CD4-positive, alpha-beta T cell (primary cell): Measurements from ENCODE around the gene PDK2. TPM values are rescaled to one million over a fixed set of nuclear protein-coding genes. Genes with fewer than 3 reads are reported as not detected.

ENCODE experiments used
- ATAC-seq: fragments of 200-7000 bp; cut with Tn5 transposase; one replicate; pipeline ENCODE4 v1.10.0; 2022; ENCODE audit warnings: mild to moderate bottlenecking; ENCODE audit not compliant: poor library complexity
- CTCF ChIA-PET: fragments of 350-600 bp; sonication (Branson Sonifier 250); formaldehyde crosslinking; loops from one replicate; lab custom pipeline; 2021; ENCODE audit warnings: antibody characterized with exemption, inconsistent platforms; lab: Charles Lee
- POLR2A ChIA-PET: fragments of 350-600 bp; sonication (Branson Sonifier 250); formaldehyde crosslinking; loops from one replicate; lab custom pipeline; 2021; ENCODE audit warnings: antibody characterized with exemption, inconsistent platforms; lab: Charles Lee
- DNase-seq, 14 experiments: peaks; one replicate each; pipeline ENCODE4 v3.0.0-alpha.2; 2013 to 2020; ENCODE audit warnings: mixed read lengths in 2 of 14
- H3K27ac ChIP-seq, 2 donors: one replicate each; pipeline versions ENCODE4 v1.5.1 to v1.7.0; 2013; ENCODE audit warnings: low read length in 2 of 2, low read depth in 1 of 2, mild to moderate bottlenecking in 1 of 2
- H3K27me3 ChIP-seq, 2 experiments: 1 replicate in 1 of 2; 2 replicates in 1 of 2; pipeline versions ENCODE4 v1.6.1 to v1.7.0; 2013; ENCODE audit warnings: low read length in 2 of 2, control low read depth in 1 of 2, mild to moderate bottlenecking in 1 of 2, moderate library complexity in 1 of 2; ENCODE audit not compliant: insufficient read depth in 2 of 2, control insufficient read depth in 1 of 2
- H3K36me3 ChIP-seq: one replicate; pipeline ENCODE4 v1.6.1; 2013; ENCODE audit warnings: low read length, control low read depth; ENCODE audit not compliant: insufficient read depth
- H3K4me1 ChIP-seq: one replicate; pipeline ENCODE4 v1.6.1; 2013; ENCODE audit warnings: low read length, control low read depth; ENCODE audit not compliant: insufficient read depth
- H3K4me3 ChIP-seq: one replicate; pipeline ENCODE4 v1.5.1; 2013; ENCODE audit warnings: mild to moderate bottlenecking, low read length, moderate library complexity
- H3K9me3 ChIP-seq, 2 experiments: 1 replicate in 1 of 2; 2 replicates in 1 of 2; pipeline versions ENCODE4 v1.6.1 to v1.7.0; 2013; ENCODE audit warnings: low read length in 2 of 2, mild to moderate bottlenecking in 2 of 2, control low read depth in 1 of 2, moderate library complexity in 1 of 2; ENCODE audit not compliant: control insufficient read depth in 1 of 2, insufficient read depth in 1 of 2
- H3K27ac Mint-ChIP-seq: one replicate; pipeline ENCODE4 v1.8.0; 2020; ENCODE audit warnings: mixed read lengths
- H3K27me3 Mint-ChIP-seq: one replicate; pipeline ENCODE4 v1.8.0; 2021; ENCODE audit warnings: mixed read lengths
- H3K36me3 Mint-ChIP-seq: one replicate; pipeline ENCODE4 v1.8.0; 2021; ENCODE audit warnings: low read depth, mixed read lengths
- H3K4me1 Mint-ChIP-seq: one replicate; pipeline ENCODE4 v1.8.0; 2021; ENCODE audit warnings: low read depth, mixed read lengths
- H3K4me3 Mint-ChIP-seq: one replicate; pipeline ENCODE4 v1.8.0; 2020; ENCODE audit warnings: mild to moderate bottlenecking, mixed read lengths
- H3K9me3 Mint-ChIP-seq: one replicate; pipeline ENCODE4 v1.8.0; 2020; ENCODE audit warnings: mixed read lengths
- intact Hi-C, 2 experiments: fragments of 100-400 bp; cut with DNase I in 1 of 2; cut with micrococcal nuclease in 1 of 2; formaldehyde crosslinking; loops; one replicate each; pipeline versions ENCODE4 v1.15.1 to v1.9.0; 2023 to 2025; cut with DNase I, micrococcal nuclease
- total RNA-seq, 174 experiments: library from RNA in 2 of 174; stranded (reverse) in 2 of 174; gene quantifications; one replicate each; pipeline ENCODE4 v1.2.3 and lab custom pipeline; 2021 to 2026
- TF ChIP-seq, protein P1 (sequence below): fragments of 200-600 bp; IDR thresholded peaks from one replicate; pipeline ENCODE4 v1.8.0; 2022; ENCODE audit warnings: antibody characterized with exemption, mild to moderate bottlenecking

PDK2 gene
- total RNA-seq, 2 experiments from 2014 or later, result 8.7 to 10.1 TPM

DNA sequence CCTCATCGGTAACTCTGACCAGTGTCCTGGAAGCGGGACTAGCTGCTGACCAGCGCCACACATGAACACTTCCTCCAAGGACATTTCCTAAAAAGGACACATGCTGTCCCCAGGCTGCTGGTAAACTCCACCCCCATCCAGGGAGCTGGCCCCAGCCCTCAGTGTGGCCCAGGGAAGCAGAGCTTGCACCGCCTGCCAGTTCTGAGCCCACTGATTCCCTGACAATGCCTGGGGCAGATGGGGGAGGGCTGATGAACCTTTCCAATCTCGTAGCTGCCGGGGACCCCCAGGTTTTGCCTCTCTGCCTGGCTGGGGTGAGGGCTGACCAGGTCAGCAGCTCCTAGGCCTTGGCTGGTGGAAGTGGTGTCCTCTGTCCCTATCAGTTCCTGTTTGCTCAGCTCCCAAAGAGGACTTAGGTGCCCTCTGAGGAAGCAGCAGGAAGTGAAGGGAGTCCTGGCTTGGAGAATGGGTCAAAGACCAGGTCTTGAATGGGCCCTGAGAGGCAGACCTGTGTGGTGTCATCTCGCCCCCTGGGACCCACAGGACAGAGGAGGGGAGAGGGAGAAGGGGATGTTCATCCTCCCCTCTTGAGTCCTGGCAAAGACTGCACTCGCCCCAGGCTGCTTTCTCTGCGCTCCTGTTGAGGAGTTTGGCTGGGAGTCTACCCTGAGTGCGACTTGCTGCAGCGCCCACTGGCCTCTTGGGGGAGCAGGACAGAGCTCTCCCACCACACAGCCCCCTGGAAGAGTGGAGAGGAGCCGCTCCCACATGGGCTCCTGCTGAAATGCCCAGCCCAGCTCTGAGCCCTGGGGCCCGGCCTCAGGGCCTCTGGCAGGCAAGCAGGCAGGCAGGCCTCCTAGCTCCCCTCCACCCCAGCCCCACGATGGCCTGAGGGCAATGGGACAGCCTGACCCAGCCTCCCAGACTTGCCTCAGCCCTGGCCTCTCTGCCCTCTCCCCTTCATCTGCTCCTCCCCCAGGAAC is 16.8 kb downstream of the PDK2 start:
- Mint-ChIP-seq H3K4me1 (peaks cover 9% of the 10 kb centered on the region), H3K27ac (no peak overlapping the region), H3K27me3 (peaks cover 19% of the 10 kb centered on the region), H3K4me3 (no peak overlapping the region), H3K9me3 (no peaks in the 10 kb centered on the region), H3K36me3 (peaks cover 20% of the 10 kb centered on the region)
- H3K4me1 ChIP-seq, result peaks cover 3% of the 10 kb centered on the region
- ChIA-PET CTCF (interaction anchor here (1.3 kb wide), 1 partner anchor 18 kb away, joined by 3 read pairs; no protein-coding TSS in a partner anchor), POLR2A (interaction anchor here (0.6 kb wide), 1 partner anchor 137 kb away, joined by 3 read pairs; no protein-coding TSS in a partner anchor)
- ATAC-seq (no peak), DNase-seq (no peak)
- TF ChIP-seq, protein P1, sequence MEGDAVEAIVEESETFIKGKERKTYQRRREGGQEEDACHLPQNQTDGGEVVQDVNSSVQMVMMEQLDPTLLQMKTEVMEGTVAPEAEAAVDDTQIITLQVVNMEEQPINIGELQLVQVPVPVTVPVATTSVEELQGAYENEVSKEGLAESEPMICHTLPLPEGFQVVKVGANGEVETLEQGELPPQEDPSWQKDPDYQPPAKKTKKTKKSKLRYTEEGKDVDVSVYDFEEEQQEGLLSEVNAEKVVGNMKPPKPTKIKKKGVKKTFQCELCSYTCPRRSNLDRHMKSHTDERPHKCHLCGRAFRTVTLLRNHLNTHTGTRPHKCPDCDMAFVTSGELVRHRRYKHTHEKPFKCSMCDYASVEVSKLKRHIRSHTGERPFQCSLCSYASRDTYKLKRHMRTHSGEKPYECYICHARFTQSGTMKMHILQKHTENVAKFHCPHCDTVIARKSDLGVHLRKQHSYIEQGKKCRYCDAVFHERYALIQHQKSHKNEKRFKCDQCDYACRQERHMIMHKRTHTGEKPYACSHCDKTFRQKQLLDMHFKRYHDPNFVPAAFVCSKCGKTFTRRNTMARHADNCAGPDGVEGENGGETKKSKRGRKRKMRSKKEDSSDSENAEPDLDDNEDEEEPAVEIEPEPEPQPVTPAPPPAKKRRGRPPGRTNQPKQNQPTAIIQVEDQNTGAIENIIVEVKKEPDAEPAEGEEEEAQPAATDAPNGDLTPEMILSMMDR, result no peak
- peaks cover 12 to 13% of the 10 kb centered on the region in 2 experiments for H3K27me3 ChIP-seq
- H3K27ac ChIP-seq, result no peak overlapping the region
- intact Hi-C loops, result no loop called here
- H3K4me3 ChIP-seq, result no peak overlapping the region
- peaks cover 19% of the 10 kb centered on the region for H3K36me3 ChIP-seq
- H3K9me3 ChIP-seq, result no peaks in the 10 kb centered on the region

DNA sequence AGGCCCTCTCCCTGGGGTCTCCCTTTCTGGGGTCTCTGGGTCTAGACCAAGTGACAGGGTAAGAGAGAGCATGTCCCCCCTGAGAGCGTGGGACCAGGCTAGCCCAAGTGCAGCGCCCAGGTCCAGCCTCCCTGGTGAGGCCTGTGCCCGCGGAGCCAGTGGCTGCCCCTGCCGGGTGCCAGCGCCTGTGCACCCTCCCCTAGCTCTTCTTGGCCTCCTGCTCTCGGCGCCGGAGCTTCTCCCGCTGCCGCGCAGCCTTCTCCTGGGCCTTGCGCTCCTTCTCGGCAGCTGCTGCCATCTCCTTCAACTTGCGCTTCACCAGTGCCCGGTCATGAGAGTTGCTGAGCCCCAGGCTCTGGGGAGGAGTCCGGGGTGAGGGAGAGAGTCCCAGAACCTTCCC is 17.5 kb downstream of the PDK2 start:
- ATAC-seq (no peak), DNase-seq (no peak)
- Mint-ChIP-seq H3K27ac (no peak overlapping the region), H3K4me3 (no peak overlapping the region), H3K27me3 (peaks cover 22% of the 10 kb centered on the region), H3K9me3 (no peaks in the 10 kb centered on the region), H3K4me1 (peaks cover 13% of the 10 kb centered on the region), H3K36me3 (peaks cover 14% of the 10 kb centered on the region)
- no peak overlapping the region for H3K27ac ChIP-seq
- peaks cover 9% of the 10 kb centered on the region for H3K4me1 ChIP-seq
- TF ChIP-seq, protein P1, result no peak
- peaks cover 17% of the 10 kb centered on the region for H3K36me3 ChIP-seq
- H3K4me3 ChIP-seq, result no peak overlapping the region
- H3K9me3 ChIP-seq, result no peaks in the 10 kb centered on the region
- CTCF ChIA-PET, result no interaction called here
- intact Hi-C loops, result no loop called here
- POLR2A ChIA-PET, result no interaction called here
- peaks cover 13 to 15% of the 10 kb centered on the region in 2 experiments for H3K27me3 ChIP-seq

DNA sequence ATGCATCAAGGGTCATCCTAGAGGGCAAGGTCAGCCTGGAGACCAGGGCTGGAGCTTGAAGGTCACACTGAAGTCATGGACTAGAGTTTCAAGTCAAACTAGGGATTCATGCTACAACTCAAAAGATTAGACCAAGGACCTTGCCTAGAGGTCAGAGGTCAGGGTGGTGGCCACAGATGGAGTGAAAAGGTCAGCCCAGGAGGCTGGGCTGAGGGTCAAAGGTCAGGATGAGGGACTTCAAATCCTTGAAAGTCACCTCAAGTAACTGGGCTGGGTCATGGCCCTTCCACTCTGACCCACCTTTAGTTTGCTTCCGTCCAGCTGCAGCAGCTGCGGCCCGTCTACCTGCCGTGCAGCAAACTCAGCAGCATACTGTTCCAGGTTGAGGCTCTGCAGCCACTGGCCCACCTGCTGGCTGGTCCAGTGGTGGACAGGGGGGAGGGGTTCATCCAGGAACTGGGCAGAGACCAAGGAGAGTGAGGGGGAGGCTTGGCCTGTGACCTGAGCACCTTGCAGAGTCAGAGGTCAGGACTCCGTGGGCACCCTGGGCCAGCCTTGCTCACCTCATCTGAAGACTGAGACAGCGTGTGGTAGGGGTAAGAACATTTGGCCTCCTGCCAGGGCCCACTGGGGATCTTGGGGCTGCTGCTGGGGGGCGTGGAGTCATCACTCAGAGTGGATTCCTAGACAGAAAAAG is 18.6 kb downstream of the PDK2 start:
- intact Hi-C loops, result no loop called here
- ChIA-PET POLR2A (interaction anchor here (1.6 kb wide), 1 partner anchor 20 kb away, joined by 5 read pairs; no protein-coding TSS in a partner anchor), CTCF (interaction anchor here (0.9 to 1.4 kb wide), 2 partner anchors 9 to 159 kb away, joined by 3 to 4 read pairs; no protein-coding TSS in a partner anchor)

More for the DNA sequence above, 18.6 kb downstream of the PDK2 start:
- peaks cover 11% of the 10 kb centered on the region for H3K4me1 ChIP-seq
- peaks cover 7% of the 10 kb centered on the region for H3K36me3 Mint-ChIP-seq
- no peaks in the 10 kb centered on the region for H3K9me3 ChIP-seq
- ATAC-seq (no peak), DNase-seq (no peak)
- H3K4me1 Mint-ChIP-seq, result peaks cover 13% of the 10 kb centered on the region
- peaks cover 13 to 16% of the 10 kb centered on the region in 2 experiments for H3K27me3 ChIP-seq
- no peak overlapping the region for H3K4me3 ChIP-seq
- no peak overlapping the region for H3K4me3 Mint-ChIP-seq
- peaks cover 6% of the 10 kb centered on the region for H3K36me3 ChIP-seq
- no peak overlapping the region for H3K27ac ChIP-seq
- H3K27me3 Mint-ChIP-seq, result peaks cover 28% of the 10 kb centered on the region
- H3K9me3 Mint-ChIP-seq, result no peaks in the 10 kb centered on the region
- H3K27ac Mint-ChIP-seq, result no peak overlapping the region
- TF ChIP-seq, protein P1, result no peak
